ENCODE measurements around the gene FAM89B. TPM values are rescaled to one million over a fixed set of nuclear protein-coding genes. Genes with fewer than 3 reads are reported as not detected.

FAM89B gene
- total and polyA plus RNA-seq, 2 donors (not counting 1 experiment from before 2014, with no cell fraction given), result 30.4 to 50.2 TPM

GRCh38 chr11:65612691-65613090, 40.4 kb downstream of the FAM89B start:
- Histone ChIP-seq H3K9me3 (ENCODE audit: control extremely low read depth in 1 of 3, control insufficient read depth in 2 of 3, insufficient read depth in 1 of 3, low read length in 2 of 3) (peaks cover 0 to 3% (median 0%) of the 10 kb centered on the region in 3 donors), H4K20me1 (ENCODE audit: control insufficient read depth, insufficient read depth, low read length, poor library complexity, severe bottlenecking) (peaks cover 56% of the 10 kb centered on the region), H2AFZ (ENCODE audit: insufficient read depth, low read depth, low read length, poor library complexity, severe bottlenecking) (peak overlapping the region; percentile 80), H3K4me1 (ENCODE audit: control insufficient read depth in 2 of 2, insufficient read depth in 2 of 2, low read length in 2 of 2) (peaks cover 41 to 49% of the 10 kb centered on the region in 2 donors), H3K4me3 (ENCODE audit: control extremely low read depth in 1 of 5, extremely low read depth in 1 of 5, insufficient read depth in 1 of 5, low read depth in 2 of 5, low read length in 4 of 5) (peak overlapping the region; percentile 4 to 93 (median 85)), H3K9ac (ENCODE audit: low read length) (peak overlapping the region; percentile 83), H3K27ac (ENCODE audit: low read length in 2 of 2) (peak overlapping the region in 1 of 2 donors; percentile 89), H3K79me2 (ENCODE audit: control insufficient read depth, insufficient read depth, low read length) (peaks cover 69% of the 10 kb centered on the region), H3K27me3 (replicated peaks in 1 of 4; ENCODE audit: control extremely low read depth in 1 of 4, control insufficient read depth in 3 of 4, insufficient read depth in 4 of 4, low read length in 3 of 4) (no peaks in the 10 kb centered on the region), H3K36me3 (replicated peaks in 1 of 2; ENCODE audit: control extremely low read depth in 1 of 2, control insufficient read depth in 1 of 2, extremely low read depth in 1 of 2, insufficient read depth in 2 of 2, low read length in 1 of 2) (peaks cover 0 to 38% of the 10 kb centered on the region in 2 experiments), H3K4me2 (replicated peaks; ENCODE audit: low read depth, low read length, poor library complexity, severe bottlenecking) (peak overlapping the region; percentile 84)
- Mint-ChIP-seq H3K4me1 (peaks cover 59% of the 10 kb centered on the region), H3K9me3 (ENCODE audit: insufficient read depth) (no peaks in the 10 kb centered on the region), H3K4me3 (peak overlapping the region; percentile 98), H3K27ac (peak overlapping the region; percentile 67), H3K27me3 (no peaks in the 10 kb centered on the region)
- POLR2A ChIA-PET, result interaction anchor here (1.0 to 3.9 kb wide), 3 partner anchors 15 to 72 kb away, joined by 3 to 17 read pairs (median 4); partner anchors contain the start of gene KCNK7
- no peak for ATAC-seq (ENCODE audit: low read depth)
- CTCF ChIA-PET, result interaction anchor here (0.6 to 3.8 kb wide), 9 partner anchors 9 to 88 kb away, joined by 3 to 21 read pairs (median 6); partner anchors contain the start of gene FAM89B
- WGBS (ENCODE audit: insufficient coverage), result 51% methylated on average over 4 of the region's 7 CpGs
- TF ChIP-seq, protein P1, sequence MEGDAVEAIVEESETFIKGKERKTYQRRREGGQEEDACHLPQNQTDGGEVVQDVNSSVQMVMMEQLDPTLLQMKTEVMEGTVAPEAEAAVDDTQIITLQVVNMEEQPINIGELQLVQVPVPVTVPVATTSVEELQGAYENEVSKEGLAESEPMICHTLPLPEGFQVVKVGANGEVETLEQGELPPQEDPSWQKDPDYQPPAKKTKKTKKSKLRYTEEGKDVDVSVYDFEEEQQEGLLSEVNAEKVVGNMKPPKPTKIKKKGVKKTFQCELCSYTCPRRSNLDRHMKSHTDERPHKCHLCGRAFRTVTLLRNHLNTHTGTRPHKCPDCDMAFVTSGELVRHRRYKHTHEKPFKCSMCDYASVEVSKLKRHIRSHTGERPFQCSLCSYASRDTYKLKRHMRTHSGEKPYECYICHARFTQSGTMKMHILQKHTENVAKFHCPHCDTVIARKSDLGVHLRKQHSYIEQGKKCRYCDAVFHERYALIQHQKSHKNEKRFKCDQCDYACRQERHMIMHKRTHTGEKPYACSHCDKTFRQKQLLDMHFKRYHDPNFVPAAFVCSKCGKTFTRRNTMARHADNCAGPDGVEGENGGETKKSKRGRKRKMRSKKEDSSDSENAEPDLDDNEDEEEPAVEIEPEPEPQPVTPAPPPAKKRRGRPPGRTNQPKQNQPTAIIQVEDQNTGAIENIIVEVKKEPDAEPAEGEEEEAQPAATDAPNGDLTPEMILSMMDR (IDR thresholded peaks at IDR 0.05), result no peak
- no peak for TF ChIP-seq EZH2 (IDR thresholded peaks at IDR 0.05; ENCODE audit: borderline replicate concordance, insufficient read depth, low read depth, low read length, poor library complexity, severe bottlenecking)
- no peak for DNase-seq
- intact Hi-C loops (cut with micrococcal nuclease), result loop anchor here (10.0 kb wide), 1 partner anchor 498 kb away; the partner anchor contains the start of genes TM7SF2 and ZNHIT2
